ENCODE results near the gene POLE.

The POLE gene

DNA sequence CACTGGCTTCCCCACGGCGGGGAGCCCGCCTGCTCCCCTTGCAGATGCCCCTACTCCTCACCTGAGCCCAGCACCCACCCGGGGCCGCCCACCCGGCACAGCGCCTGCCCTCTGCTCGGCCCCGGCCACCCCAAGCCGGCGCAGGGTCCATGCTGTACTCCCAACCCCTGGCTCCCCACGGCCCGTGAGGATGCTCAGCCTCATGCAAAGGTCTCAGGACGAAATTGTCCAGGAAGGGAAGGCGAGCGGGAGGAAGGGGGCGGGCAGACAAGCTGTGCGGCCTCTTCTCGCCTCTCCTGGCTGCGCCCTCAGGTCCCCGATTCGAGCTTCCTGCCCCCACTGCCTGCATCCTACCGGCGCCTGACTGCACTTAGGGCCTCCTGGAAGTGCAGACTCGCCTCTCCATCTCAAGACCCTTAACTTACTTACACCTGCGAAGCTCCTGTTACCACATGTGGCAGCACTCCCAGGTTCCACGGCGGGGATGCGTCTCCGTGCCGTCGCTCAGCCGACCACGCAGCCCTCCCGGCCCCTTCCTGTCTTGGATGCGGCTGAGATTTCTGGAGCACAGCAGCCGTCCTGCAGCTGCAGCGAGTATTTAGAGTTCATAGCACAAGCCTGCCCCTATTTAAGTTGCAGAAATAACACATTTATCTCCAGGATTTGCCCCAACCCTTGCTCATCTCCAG is 94.7 kb downstream of the POLE start:
- no peak for DNase-seq

DNA sequence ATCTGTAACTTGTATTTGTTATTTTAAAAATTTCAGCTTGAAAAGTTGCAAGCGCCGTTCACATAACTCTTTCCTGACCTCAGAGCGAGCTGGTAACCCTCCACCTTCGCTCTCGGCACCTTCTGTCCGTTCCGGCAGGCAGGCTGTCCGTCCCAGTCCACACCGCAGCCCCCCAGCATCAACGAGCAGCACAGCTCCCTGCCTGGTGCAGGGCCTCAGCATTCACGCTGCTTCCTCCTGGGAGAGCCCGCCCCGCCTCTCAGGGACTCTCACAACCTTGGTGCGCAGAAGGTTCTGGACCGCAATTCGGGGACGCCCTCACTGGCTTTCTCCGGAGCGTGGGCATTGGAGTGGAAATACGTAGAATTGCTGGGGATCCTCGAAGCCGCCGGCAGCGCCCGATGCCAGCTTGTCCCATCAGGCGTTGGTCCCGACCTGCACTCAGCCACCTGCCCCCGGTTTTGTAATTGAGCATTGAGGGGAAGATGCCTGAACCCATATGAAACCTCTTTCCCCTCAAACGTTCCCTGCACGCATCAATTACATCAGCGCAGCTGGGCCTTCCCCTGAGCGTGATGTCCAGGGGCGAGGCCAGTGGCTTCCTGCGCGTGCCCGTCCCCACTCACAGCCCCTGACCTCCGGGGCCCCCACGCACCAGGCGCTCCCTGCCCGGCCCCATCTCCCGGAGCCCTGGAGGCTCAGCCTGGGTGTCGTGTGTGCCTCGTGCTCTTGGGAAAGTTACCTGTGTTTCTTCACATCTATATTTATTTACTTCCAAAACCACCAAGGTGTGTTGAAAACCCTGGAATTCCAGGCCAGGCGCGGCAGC is 95.8 kb downstream of the POLE start:
- no peak for DNase-seq

DNA sequence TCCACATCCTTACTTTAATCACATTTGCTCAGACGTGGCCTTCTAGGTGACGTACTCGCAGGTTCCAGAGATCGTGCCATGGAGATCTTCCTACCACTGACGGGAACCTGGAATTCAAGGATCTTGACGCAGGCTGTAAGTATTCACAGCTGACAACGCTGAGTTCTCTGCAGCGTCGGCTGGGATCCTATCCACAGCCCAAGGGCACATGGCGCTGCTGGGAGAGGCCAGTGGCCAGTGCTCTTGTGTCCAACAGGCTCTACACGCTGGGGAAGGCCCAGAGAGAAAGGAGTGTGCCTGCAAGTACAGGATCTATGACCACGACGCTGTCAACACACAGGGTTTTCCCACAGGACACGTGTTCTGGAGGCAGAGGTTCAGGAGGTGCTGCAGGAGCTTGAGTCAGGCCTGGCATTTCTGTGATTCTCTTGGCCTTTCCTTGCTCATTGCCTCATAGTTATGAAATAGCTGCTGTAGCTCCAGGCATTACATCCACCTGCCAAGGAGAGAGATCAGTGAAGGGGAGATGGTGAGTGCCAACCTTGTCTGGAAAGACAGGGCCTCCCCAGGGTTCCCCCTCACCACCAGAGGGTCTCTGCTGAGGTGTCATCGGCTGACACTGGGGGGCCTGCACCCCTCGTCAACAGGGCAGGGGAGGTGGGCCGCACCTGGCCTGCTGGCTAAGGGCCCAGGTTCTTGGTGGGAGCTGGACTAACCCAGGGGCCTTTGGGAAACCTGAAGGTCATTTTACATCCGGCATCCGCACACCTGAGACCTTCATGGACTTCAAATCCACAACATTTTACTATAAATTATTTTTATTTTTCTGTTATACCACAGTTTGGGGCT is 98.1 kb downstream of the POLE start:
- no peak for DNase-seq

DNA sequence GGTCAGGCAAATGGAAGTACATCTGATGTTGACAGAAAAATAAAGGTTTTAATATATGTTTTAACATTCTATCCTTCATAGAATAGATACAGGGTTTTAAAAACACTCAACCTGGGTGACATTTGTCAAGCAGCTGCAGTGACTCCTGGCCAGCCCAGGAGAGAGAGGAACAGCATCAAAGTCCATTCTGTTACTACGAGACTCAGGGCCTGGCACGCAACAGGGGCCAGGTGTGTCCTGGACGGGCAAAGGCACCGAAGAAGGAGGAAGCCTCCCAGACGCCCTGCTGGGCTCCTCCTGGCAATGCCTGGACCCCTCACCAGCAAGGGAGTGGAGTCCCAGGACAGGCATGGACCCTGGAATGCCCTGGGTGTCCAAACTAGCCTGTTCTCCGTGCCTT is 98.8 kb downstream of the POLE start:
- DNase-seq = no peak

DNA sequence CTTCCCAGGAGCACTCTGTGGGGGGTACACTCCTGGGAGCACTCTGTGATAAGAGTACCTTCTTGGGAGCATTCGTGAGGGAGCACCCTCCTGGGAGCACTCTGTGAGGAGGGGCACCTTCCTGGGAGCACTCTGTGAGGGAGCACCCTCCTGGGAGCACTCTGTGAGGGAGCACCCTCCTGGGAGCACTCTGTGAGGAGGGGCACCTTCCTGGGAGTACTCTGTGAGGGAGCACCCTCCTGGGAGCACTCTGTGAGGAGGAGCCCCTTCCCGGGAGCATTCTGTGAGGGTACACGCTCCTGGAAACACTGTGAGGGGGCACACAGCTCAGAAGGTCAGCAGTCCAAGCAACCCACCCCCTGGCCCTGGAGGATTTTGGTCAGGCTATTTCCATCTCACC is 99.4 kb downstream of the POLE start:
- DNase-seq = no peak

DNA sequence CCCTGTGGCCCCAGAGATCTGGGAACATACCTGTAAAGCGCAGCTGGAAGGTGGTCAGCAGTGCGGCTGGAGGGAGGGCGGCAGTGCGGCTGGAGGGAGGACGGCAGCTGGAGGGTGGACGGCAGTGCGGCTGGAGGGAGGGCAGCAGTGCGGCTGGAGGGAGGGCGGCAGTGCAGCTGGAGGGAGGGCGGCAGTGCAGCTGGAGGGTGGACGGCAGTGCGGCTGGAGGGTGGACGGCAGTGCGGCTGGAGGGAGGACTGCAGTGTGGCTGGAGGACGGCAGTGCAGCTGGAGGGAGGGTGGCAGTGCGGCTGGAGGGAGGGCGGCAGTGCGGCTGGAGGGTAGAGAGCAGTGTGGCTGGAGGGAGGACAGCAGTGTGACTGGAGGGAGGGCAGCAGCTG is 100.2 kb downstream of the POLE start:
- no peak for DNase-seq

DNA sequence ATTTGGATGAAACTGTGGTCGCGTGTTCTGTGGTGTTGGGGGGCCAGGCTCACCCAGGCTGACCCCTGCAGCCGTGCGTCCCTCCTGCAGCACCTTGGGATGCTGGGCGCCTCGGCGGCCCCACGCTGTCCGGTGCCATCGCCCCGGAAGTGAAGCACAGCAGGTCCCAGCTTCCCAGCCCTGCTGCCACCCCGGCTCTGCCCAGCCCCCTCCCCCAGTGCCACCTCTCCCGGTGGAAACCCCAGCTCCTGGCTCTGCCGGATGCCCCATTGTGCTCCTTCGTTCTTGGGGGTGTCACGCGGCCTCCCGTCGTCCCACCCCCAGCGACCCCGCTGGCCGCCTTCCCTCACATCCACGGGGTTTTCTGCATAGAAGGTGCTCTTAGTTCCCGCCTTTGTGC is 102.0 kb downstream of the POLE start:
- DNase-seq = no peak

DNA sequence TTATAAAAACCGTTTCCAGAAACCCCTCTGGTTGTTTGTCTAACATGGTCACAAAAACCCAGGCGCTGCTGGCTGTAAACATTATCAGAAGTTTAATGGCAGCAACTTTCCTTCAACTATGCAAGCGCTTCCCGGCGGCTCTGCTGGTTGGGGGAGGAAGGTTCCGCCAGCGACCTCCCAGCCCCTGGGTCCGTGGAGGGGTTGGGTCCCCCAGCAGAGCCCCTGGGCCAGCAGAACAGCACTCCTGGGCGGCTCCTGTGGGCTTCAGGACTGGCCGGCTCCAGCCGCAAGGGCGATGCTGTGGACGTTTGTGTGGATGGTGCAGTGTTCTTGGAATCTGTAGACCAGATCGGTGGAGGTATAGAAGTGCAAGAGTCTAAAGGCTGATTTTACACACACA is 102.7 kb downstream of the POLE start:
- DNase-seq = no peak

DNA sequence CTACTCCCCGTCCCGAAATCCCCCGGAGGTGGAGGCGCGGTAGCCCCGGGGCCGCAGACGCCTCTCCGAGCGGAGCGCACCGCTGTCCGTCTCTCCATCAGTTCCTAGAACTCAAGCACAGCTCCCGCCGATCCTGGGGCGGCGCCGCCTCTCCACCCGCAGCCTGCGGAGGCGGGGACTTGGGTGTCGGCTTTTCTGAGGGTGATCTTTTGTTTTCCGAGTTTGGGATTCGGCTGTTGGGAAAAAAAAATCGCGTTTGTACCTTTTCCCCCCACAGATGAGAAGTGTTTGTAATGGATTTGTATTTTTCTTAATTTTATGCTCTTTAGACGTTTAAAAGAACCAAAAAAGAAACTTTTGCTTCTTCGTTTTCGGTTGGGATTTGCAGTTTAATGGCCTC is 103.4 kb downstream of the POLE start:
- DNase-seq = no peak

DNA sequence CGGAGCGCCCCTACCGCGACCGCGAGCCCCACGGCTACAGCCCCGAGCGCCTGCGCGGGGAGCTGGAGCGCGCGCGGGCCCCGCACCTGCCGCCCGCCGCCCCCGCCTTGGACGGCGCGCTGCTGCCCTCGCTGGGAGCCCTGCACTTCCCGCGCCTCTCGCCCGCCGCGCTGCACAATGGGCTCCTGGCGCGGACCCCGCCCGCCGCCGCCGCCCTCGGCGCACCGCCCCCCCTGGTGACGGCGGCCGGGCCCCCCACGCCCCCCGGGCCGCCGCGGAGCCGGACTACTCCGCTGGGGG is 103.8 kb downstream of the POLE start:
- no peak for DNase-seq

DNA sequence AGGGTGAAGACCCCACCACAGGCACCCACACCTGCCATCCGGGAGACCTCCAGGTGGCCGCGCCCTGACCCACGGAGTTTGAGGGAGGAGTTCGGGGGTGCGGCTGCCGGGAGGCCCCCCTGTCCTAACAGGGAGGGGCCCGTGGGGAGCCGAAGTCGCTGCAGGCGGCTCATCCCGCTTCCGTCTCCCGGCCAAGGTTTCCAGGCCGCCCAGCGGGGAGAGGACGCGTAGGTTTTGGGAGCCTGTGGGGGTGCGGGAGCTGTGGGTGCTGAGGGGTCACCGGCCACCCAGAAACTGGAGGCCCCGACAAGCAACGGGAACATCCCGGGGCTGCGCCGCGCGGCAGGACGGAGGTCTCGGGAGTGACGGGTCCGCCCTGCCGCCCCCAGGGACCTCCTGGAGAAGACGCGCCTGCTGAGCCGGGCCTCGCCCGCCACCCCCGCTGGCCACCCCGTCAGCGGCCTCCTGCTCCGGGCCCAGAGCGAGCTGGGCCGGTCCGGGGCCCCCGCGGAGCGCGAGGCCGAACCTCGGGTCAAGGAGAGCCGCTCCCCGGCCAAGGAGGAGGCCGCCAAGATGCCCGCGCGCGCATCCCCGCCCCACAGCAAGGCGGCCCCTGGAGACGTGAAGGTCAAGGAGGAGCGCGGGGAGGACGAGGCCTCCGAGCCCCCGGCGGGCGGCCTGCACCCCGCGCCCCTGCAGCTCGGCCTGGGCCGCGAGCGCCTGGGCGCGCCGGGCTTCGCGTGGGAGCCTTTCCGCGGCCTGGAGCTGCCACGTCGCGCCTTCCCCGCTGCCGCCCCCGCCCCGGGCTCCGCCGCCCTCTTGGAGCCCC is 104.3 kb downstream of the POLE start:
- DNase-seq = no peak

DNA sequence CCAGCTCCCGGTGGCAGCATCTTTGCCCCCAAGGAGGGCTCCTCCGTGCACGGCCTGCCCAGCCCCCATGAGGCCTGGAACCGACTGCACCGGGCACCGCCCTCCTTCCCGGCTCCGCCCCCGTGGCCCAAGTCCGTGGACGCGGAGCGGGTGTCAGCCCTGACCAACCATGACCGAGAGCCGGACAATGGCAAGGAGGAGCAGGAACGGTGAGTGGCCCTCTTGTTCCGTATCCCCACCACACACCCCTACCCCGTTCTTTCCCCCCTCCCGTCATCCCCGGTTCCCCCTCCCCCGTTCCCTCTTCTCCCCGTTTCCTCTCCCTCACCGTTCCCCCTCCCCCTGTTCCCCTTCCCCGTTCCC is 105.1 kb downstream of the POLE start:
- DNase-seq = no peak

DNA sequence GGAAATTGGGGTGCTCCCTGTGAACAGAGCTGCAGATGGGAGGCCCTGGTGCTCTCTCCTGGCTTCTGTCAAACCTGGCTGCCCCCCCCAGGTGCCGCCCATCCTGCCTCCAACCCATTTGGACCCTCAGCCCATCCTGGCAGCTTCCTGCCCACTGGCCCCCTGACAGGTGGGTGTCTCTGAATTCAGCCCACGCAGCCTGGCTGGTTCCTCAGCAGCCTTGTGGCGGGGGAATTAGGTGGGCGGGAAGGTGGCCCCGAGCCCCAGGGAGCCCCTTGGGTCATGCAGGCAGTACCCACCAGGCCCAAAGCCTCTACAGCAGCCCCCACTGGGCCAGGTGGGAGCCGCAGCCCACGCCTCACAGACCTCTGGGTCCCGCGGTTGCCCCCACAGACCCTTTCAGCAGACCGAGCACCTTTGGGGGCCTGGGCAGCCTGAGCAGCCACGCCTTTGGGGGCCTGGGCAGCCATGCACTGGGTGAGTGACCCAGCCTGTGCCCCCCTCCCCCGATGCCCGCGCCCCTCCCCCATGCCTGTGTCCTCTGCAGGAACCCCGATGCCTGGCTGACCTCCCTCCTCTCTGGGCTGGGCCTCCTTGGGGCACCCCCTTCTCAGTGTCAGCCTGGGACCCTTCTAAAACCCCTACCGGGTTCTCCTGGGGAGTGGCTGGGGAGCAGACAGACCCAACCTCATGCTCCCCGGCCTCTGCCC is 105.6 kb downstream of the POLE start:
- DNase-seq = no peak

DNA sequence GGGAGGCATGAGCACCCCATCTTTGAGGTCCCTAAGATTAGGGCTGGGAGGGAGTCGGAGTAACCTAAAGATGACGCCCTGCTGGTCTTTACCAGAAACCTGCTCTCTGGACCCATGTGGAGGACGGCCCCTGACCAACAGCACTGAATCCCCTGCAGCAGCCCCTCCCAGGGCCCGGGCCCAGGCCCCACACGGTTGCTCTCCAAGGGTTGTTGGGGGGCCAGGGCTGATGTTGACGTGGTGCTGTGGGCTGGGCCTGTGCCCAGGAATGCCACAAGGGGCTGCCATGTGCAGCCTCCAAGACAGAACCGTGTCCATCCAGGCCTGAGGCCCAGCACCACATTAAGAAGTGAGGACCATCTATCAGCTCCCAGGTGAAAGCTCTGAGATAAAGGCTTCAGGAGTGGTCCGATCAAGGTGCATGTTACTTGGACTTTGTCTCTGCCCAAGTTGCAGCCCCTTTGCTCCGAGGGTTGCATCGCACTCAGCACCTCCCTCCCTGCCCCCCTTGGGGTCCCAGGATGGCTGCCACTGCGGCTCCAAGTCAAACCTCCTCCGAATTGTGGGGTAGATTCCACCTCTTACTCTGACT is 106.3 kb downstream of the POLE start:
- DNase-seq = no peak

DNA sequence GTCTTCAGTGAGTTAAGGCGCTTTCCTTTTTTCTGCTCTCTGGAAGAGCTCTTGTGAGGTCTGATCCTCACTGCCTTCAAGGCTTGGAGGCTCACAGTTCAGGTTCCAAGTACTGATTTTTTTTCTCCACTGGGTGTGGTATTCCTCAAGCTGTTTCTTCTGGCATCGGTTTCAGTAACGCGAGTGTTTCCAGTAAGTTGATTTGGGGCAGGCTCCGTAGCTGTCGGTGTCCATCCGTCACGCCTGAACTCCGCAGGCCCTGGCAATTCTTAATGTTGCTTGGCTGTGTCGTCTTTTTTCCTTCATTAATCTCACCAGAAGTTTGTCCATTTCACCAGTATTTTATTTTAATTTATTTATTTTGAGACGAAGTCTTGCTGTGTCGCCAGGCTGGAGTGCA is 107.4 kb downstream of the POLE start:
- DNase-seq = no peak

DNA sequence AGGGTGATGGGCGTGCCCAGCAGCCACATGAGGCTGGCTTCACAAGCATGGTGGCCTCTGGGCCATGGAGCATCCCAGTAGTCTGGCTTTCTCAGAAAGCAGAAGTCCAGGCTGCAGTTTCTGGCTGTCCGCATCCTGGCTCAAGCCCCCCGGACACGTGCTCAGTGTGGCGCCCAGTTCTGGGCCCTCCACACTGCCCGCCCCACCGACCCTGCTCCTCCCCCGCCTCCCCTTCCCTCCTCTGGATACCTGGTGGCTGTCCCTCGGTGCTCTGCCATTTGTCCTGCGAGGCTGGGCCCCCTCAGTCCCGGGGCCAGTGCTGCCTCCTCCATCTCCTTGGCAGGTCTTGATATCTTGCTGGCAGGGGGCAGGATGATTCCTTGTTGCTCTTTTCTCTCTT is 108.3 kb downstream of the POLE start:
- DNase-seq = no peak

DNA sequence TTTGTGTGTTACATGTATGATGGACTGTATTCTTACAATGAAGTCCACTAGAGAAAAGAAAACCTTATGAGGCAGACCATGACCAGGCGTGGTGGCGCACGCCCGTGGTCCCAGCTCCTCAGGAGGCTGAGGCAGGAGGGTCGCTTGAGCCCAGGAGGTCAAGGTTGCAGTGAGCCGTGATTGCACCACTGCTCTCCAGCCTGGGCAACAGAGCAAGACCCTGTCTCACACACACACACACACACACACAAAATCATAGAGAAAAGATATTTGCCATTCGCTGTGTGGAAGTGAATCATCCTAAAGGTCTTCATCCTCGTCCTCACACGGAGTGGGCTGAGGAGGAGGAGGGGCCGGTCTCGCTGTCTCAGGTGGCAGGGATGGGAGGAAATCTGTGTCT is 109.0 kb downstream of the POLE start:
- DNase-seq = no peak

DNA sequence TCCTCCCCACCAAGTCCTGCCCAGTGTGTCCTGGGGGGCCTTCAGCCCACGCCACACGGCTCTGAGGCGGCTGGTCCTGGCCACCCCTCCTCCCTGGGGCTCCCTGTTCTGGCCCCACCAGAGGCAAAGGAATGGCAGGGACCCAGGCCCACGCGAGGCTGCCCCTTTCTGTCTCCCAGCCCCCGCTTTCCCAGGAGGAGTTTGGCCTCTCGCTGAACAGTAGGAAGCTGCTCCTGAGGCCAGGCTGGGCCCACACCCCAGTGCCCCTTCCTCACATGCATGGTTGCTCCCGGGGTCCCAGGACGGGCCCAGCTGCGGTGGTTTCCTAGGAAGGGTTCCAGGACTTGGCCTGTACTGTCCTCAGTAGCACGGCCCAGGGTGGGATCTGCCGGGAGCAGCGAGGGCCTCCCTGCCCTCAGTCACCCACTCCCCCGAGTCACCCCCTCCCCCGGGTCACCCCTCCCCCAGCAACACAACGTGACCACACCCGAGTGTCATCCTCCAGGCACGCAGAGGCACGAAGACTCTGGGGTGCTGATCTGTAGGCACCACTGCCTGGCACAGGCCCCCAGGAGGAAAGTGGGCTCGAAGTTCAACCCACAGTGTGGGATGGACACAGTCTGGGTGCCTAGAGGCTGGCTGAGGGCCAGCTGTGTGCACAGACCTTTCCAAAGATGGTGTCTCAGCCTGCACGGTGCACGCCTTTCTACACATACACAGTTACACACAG is 109.8 kb downstream of the POLE start:
- DNase-seq = no peak

DNA sequence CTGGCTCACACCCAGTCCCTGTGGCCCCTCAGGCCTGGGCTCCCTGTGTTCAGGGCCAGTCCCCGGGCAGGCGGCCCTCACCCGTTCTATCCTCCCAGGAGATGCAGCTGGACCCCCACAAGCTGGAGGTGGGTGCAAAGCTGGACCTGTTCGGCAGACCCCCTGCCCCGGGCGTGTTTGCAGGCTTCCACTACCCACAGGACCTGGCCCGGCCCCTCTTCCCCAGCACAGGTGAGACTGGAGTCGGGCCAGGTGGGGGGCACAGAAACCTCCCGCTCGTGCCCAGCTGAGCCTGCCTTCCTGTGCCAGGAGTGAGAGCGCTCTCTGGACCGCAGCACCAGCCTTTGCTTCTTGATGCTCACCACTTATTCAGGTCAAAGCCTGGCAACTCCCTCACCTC is 110.4 kb downstream of the POLE start:
- no peak for DNase-seq

DNA sequence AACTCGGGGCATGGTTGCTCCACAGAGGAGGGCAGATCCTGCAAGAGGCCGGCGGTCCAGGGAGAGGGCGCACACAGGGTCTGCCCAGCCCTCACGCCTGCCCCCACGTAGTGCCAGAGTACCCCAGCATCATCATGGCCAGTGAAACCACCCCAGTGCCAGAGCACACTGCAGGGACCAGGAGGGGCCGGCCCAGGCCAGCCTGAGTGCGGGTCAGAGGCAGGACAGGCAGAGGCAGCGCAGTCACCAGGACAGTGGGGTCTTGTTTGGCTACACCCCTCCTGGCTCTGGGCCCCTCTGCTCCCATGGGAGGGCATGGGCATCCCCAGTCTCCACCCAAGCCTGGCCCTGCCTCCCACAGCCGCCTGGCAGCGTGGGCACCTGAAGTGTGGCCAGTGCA is 111.5 kb downstream of the POLE start:
- DNase-seq = no peak

DNA sequence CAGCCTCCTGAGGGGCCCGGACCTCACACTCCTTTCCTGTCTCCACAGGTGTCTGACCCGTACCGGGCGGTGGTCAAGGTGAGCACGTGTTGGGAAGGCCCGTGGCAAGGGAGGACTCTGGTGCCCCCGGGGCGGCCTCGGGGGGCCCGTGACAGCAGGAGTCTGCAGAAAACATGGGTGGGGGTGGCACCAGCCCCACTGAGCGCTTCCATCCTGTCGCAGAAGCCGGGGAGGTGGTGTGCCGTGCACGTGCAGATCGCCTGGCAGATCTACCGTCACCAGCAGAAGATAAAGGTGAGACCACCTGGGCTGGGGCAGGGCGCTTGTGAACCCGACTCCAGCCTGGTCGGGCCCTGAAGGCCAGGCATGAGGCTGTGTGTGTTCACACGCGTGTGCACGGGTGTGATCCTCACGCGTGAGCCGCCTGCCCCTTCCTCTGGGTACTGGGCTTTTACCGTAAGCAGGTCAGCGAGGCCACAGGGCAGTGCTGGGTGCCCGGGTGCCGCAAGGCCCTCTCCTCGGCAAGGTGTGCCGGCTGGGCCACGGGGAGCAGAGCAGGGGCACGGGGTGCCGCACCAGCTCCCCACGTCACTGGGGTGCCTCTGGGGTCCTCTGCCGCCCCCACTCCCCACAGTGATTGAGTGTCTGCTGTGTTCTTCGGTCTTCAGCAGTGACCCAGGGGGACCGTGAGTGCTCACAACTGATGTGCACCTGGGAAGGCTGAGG is 112.7 kb downstream of the POLE start:
- DNase-seq = no peak

All from NCI-H526 (cell line).